K562 (cell line): Measurements from ENCODE around the gene PRKX. TPM values are rescaled to one million over a fixed set of nuclear protein-coding genes. Genes with fewer than 3 reads are reported as not detected.
A peak's percentile ranks its signal among the peaks of the same experiment; 100 is the strongest.

Experiments used
- ATAC-seq: fragments of 200-7000 bp; cut with Tn5 transposase; 3 replicates; pipeline ENCODE4 v1.9.1; 2020; ENCODE audit warnings: moderate library complexity
- BruUV-seq: library from RNA; stranded (reverse); fragments of 400-500 nt; replicated peaks from 2 replicates; lab custom pipeline; 2021; lab: Mats Ljungman, UMichigan
- CTCF ChIA-PET: fragments of 300-600 bp; formaldehyde crosslinking; extraction: SDS; loops from one replicate; lab custom pipeline; 2021; ENCODE audit warnings: low intra/inter-chr PET ratio; lab: Yijun Ruan, JAX
- POLR2A ChIA-PET: fragments of 300-600, 350-650 bp; sonication (Branson Sonifier 250); formaldehyde crosslinking; extraction: SDS; loops from one replicate; lab custom pipeline; 2021; ENCODE audit warnings: antibody characterized with exemption, inconsistent platforms; lab: Yijun Ruan, JAX
- DNase-seq, 4 experiments: peaks; one replicate each; pipeline versions ENCODE4 v3.0.0 to v3.0.0-alpha.2; 2011 to 2018; ENCODE audit warnings: low spot score in 3 of 4, mixed read lengths in 3 of 4; ENCODE audit errors: extremely low read depth in 1 of 4
- FAIRE-seq: peaks from 2 replicates; lab custom pipeline; 2011; peaks lifted over from hg19 to GRCh38; lab: Jason Lieb, UNC
- H2AFZ ChIP-seq: 2 replicates; pipeline ENCODE4 v1.6.0; 2011; ENCODE audit warnings: low read depth, low read length, control low read depth, inconsistent platforms
- H3K27ac ChIP-seq: fragments of 200-600 bp; 3 replicates; pipeline ENCODE4 v1.8.0; 2011; ENCODE audit warnings: low read depth, mild to moderate bottlenecking, control low read depth, inconsistent platforms, low read length, moderate library complexity, mixed read lengths; ENCODE audit errors: extremely low read depth
- H3K27me3 ChIP-seq, 2 experiments: fragments of 300-600 bp in 1 of 2; 2 replicates in 1 of 2; 3 replicates in 1 of 2; pipeline versions ENCODE4 v1.6.0 to v1.8.0; 2011; ENCODE audit warnings: inconsistent platforms in 2 of 2, low read length in 2 of 2, mild to moderate bottlenecking in 1 of 2, mixed read lengths in 1 of 2, moderate library complexity in 1 of 2; ENCODE audit not compliant: control insufficient read depth in 2 of 2, insufficient read depth in 2 of 2
- H3K36me3 ChIP-seq: fragments of 300-600 bp; 3 replicates; pipeline ENCODE4 v1.8.0; 2011; ENCODE audit warnings: mild to moderate bottlenecking, low read length, inconsistent platforms; ENCODE audit not compliant: control insufficient read depth, insufficient read depth
- H3K4me1 ChIP-seq, 2 experiments: fragments of 200-600 bp in 1 of 2; replicated peaks in 1 of 2; 2 replicates in 1 of 2; 3 replicates in 1 of 2; pipeline versions ENCODE4 v1.5.1 to v1.8.0; 2011; ENCODE audit warnings: inconsistent platforms in 2 of 2, low read length in 2 of 2, mild to moderate bottlenecking in 1 of 2, mixed read lengths in 1 of 2, moderate library complexity in 1 of 2; ENCODE audit not compliant: control insufficient read depth in 2 of 2, insufficient read depth in 2 of 2
- H3K4me2 ChIP-seq: 2 replicates; pipeline ENCODE4 v1.6.1; 2011; ENCODE audit warnings: low read length, control low read depth, inconsistent platforms, mixed read lengths; ENCODE audit not compliant: insufficient read depth
- H3K4me3 ChIP-seq: fragments of 200-600 bp; sonication (generic), shearing (Covaris generic); 2 replicates; pipeline ENCODE4 v1.5.1; 2016; ENCODE audit warnings: control low read depth, inconsistent platforms
- H3K79me2 ChIP-seq: fragments of 200-600 bp; 3 replicates; pipeline ENCODE4 v1.8.0; 2011; ENCODE audit warnings: low read length, inconsistent platforms; ENCODE audit not compliant: control insufficient read depth, insufficient read depth
- H3K9ac ChIP-seq, 2 experiments: 2 replicates each; pipeline versions ENCODE4 v1.6.0 to v1.6.1; 2011; ENCODE audit warnings: low read depth in 2 of 2, low read length in 2 of 2, control low read depth in 1 of 2, inconsistent platforms in 1 of 2, mild to moderate bottlenecking in 1 of 2, mixed read lengths in 1 of 2; ENCODE audit not compliant: insufficient read depth in 1 of 2
- H3K9me1 ChIP-seq: one replicate; pipeline ENCODE4 v1.6.0; 2011; ENCODE audit warnings: inconsistent platforms, mild to moderate bottlenecking, low read length, moderate library complexity; ENCODE audit not compliant: control insufficient read depth, insufficient read depth
- H3K9me3 ChIP-seq: replicated peaks from 2 replicates; pipeline ENCODE4 v1.5.1; 2011; ENCODE audit warnings: low read depth, low read length, inconsistent platforms; ENCODE audit not compliant: control insufficient read depth, insufficient read depth
- H4K20me1 ChIP-seq: replicated peaks from 2 replicates; pipeline ENCODE4 v1.6.1; 2011; ENCODE audit warnings: low read length, inconsistent platforms, mixed read lengths; ENCODE audit not compliant: control insufficient read depth, insufficient read depth
- CCNT2 ChIP-seq: IDR thresholded peaks from 2 replicates; pipeline ENCODE4 v1.6.1; 2011; ENCODE audit warnings: borderline replicate concordance, low read depth, mild to moderate bottlenecking, moderate library complexity, mixed read lengths, low read length; ENCODE audit not compliant: insufficient read length; ENCODE audit errors: extremely low read depth
- CREB1 ChIP-seq, 2 experiments: sonication (generic) in 1 of 2; formaldehyde crosslinking in 1 of 2; IDR thresholded peaks; 2 replicates each; pipeline versions ENCODE4 v1.6.1 to v1.8.0; 2012 to 2022; ENCODE audit warnings: inconsistent platforms in 1 of 2, mild to moderate bottlenecking in 1 of 2, missing genetic modification reagents in 1 of 2, moderate library complexity in 1 of 2
- CTCF ChIP-seq, 3 experiments: IDR thresholded peaks in 2 of 3; conservative IDR thresholded peaks in 1 of 3; 2 replicates each; pipeline ENCODE4 v1.5.1; 2011 to 2012; ENCODE audit warnings: low read length in 3 of 3, mild to moderate bottlenecking in 3 of 3, control low read depth in 2 of 3, improper control_type of control experiment in 1 of 3, inconsistent platforms in 1 of 3, low read depth in 1 of 3, mixed read lengths in 1 of 3, moderate library complexity in 1 of 3; ENCODE audit not compliant: insufficient read depth in 2 of 3
- DEAF1 ChIP-seq: fragments of 450-650 bp; formaldehyde crosslinking; IDR thresholded peaks from 2 replicates; pipeline ENCODE4 v1.4.0; 2020; ENCODE audit warnings: mild to moderate bottlenecking, moderate library complexity
- HMGN3 ChIP-seq: IDR thresholded peaks from 2 replicates; pipeline ENCODE4 v1.6.1; 2011; ENCODE audit warnings: borderline replicate concordance, low read depth, mild to moderate bottlenecking, mixed read lengths, low read length; ENCODE audit not compliant: insufficient read length; ENCODE audit errors: extremely low read depth
- MAZ ChIP-seq, 2 experiments: fragments of 450-650 bp in 1 of 2; sonication (generic) in 1 of 2; formaldehyde crosslinking; IDR thresholded peaks in 1 of 2; conservative IDR thresholded peaks in 1 of 2; 2 replicates each; pipeline versions ENCODE4 v1.4.0 to v1.5.0; 2020; ENCODE audit warnings: mild to moderate bottlenecking in 1 of 2, missing genetic modification reagents in 1 of 2
- MEIS2 ChIP-seq: fragments of 450-650 bp; IDR thresholded peaks from 2 replicates; pipeline ENCODE4 v1.6.1; 2014; ENCODE audit warnings: mild to moderate bottlenecking; ENCODE audit not compliant: partially characterized antibody
- MXD1 ChIP-seq: fragments of 250-450 bp; sonication (Bioruptor Pico); IDR thresholded peaks from 2 replicates; pipeline ENCODE4 v1.8.0; 2021; ENCODE audit warnings: borderline replicate concordance, mild to moderate bottlenecking, moderate library complexity; ENCODE audit not compliant: poor library complexity, severe bottlenecking
- SNRNP70 ChIP-seq: fragments of 200-400 bp; formaldehyde crosslinking; optimal IDR thresholded peaks from 2 replicates; pipeline ENCODE3; 2017; ENCODE audit warnings: low read depth, low read length
- ZFPM2 ChIP-seq: fragments of 250-450 bp; sonication (Bioruptor Pico); IDR thresholded peaks from 2 replicates; pipeline ENCODE4 v1.5.1; 2022; ENCODE audit warnings: mild to moderate bottlenecking
- ZNF133 ChIP-seq: fragments of 250-450 bp; sonication (Bioruptor Pico); IDR thresholded peaks from 2 replicates; pipeline ENCODE4 v1.4.0; 2020; ENCODE audit warnings: mild to moderate bottlenecking
- ZNF280B ChIP-seq: fragments of 250-450 bp; sonication (Bioruptor Pico); IDR thresholded peaks from 2 replicates; pipeline ENCODE4 v1.5.1; 2021; ENCODE audit warnings: mild to moderate bottlenecking
- ZNF316 ChIP-seq: fragments of 450-650 bp; IDR thresholded peaks from 2 replicates; pipeline ENCODE4 v1.6.1; 2016
- ZNF512 ChIP-seq: IDR thresholded peaks from 2 replicates; pipeline ENCODE4 v1.6.1; 2016; ENCODE audit warnings: missing genetic modification characterization, missing compliant biosample characterization
- WGBS: fragments of 100-300 bp; shearing (Covaris generic); methylation state at CpG from one replicate; pipeline ENCODE4 v1.1.6; 2016; ENCODE audit warnings: low coverage, mixed read lengths; ENCODE audit not compliant: insufficient coverage; ENCODE audit errors: missing lambda C conversion rate; 5-methylcytosine and 5-hydroxymethylcytosine counted together
- in situ Hi-C: fragments of 300-500 bp; cut with MboI; formaldehyde crosslinking; loops from 4 replicates; pipeline ENCODE4 v1.15.0; 2018; ENCODE audit warnings: inconsistent platforms, mixed read lengths
- intact Hi-C: fragments of 100-400 bp; cut with micrococcal nuclease; formaldehyde crosslinking; loops from 2 replicates; pipeline ENCODE4 v1.14.2; 2022
- polyA plus RNA-seq, 8 experiments: library from polyadenylated mRNA; depleted of rRNA in 4 of 8; stranded (reverse) in 5 of 8; unstranded in 3 of 8; fragments of >200 nt; fragmentation: Nextera tagmentation in 2 of 8; fragmentation: Illumina TruSeq in 1 of 8; extraction: Ambion mirVana in 2 of 8; extraction: Trizol in 1 of 8; gene quantifications; 2 replicates each; pipeline versions ENCODE4 v1.2.1 to v1.2.3, GENCODE V29; 2011 to 2014; ENCODE audit warnings: inconsistent platforms in 1 of 8, missing spikeins in 1 of 8
- total RNA-seq, 7 experiments: library from RNA; depleted of rRNA in 6 of 7; stranded (reverse); fragments of >200 nt in 6 of 7; fragmentation: Illumina TruSeq in 2 of 7; extraction: Trizol in 2 of 7; gene quantifications; 2 replicates each; pipeline versions ENCODE4 v1.2.1 to v1.2.3, GENCODE V29; 2011 to 2021; ENCODE audit warnings: low replicate concordance in 1 of 7

The PRKX gene
- total and polyA plus RNA-seq, 9 of the 15 experiments (the other 6 are each of a cell fraction or from before 2014, with no cell fraction given): 3.3 to 29.4 (median 23.7) TPM

- ATAC-seq (no peak), DNase-seq (peak in 1 of 4 experiments; percentile 25), FAIRE-seq (no peak)
- Histone ChIP-seq H3K36me3 (peaks cover 51% of the 10 kb centered on the region; the same call in 2 of the 3 replicates), H4K20me1 (no peaks in the 10 kb centered on the region), H3K4me1 (no peaks in the 10 kb centered on the region), H3K4me2 (no peak overlapping the region), H3K79me2 (no peaks in the 10 kb centered on the region), H3K9me1 (no peaks in the 10 kb centered on the region), H3K9me3 (no peaks in the 10 kb centered on the region), H2AFZ (no peak overlapping the region), H3K27me3 (no peaks in the 10 kb centered on the region), H3K27ac (no peak overlapping the region), H3K9ac (no peak overlapping the region), H3K4me3 (no peak overlapping the region)
- ChIA-PET CTCF (interaction anchor here (2.4 kb wide), 1 partner anchor 161 kb away, joined by 14 read pairs; no protein-coding TSS in a partner anchor), POLR2A (no interaction called here)
- WGBS: 6% methylated on average over 3 of the region's 3 CpGs
- BruUV-seq: no TSS peak
- intact Hi-C loops (loop anchor here (1.0 to 10.0 kb wide), 2 partner anchors 64 to 161 kb away; partner anchors contain the start of gene PRKX), in situ Hi-C loops (loop anchor here (5.0 kb wide), 1 partner anchor 161 kb away; no protein-coding TSS in a partner anchor)
- TF ChIP-seq ZNF512 (tag) (peak; percentile 17; the same call in 1 of the 2 replicates), CCNT2 (no peak), SNRNP70 (no peak), ZNF133 (CRISPR knock-in tag) (no peak), CREB1 (IDR thresholded peaks at IDR 0.05) (no peak), CREB1 (CRISPR knock-in tag; IDR thresholded peaks at IDR 0.05) (no peak), HMGN3 (no peak), MAZ (CRISPR knock-in tag; conservative IDR thresholded peaks at IDR 0.05 in 1 of 2, IDR thresholded peaks at IDR 0.05 in 1 of 2) (no peak), ZNF316 (no peak), ZNF280B (CRISPR knock-in tag) (no peak), MEIS2 (no peak), ZFPM2 (CRISPR knock-in tag) (no peak), CTCF (IDR thresholded peaks at IDR 0.05 in 2 of 3, conservative IDR thresholded peaks at IDR 0.05 in 1 of 3; ENCODE audit: insufficient read depth in 2 of 3, low read depth in 1 of 3, low read length in 3 of 3) (peak in 2 of 3 experiments; percentile 38 to 70; a peak in 4 of 6 replicates), DEAF1 (CRISPR knock-in tag) (peak; percentile 49; the same call in 1 of the 2 replicates), MXD1 (CRISPR knock-in tag) (no peak)
Observed at GRCh38 chrX:3651277-3651676, 62.2 kb downstream of the PRKX start.
